GM11168 (cell line): ENCODE measurements around the gene IL22RA1.

Experiments
- in situ Hi-C: fragments of 300-500 bp; cut with MboI; formaldehyde crosslinking; loops from one replicate; pipeline ENCODE4 v1.12.0; 2022; ENCODE audit warnings: low sequenced_read_pairs; ENCODE audit not compliant: unreplicated experiment

Gene IL22RA1, protein sequence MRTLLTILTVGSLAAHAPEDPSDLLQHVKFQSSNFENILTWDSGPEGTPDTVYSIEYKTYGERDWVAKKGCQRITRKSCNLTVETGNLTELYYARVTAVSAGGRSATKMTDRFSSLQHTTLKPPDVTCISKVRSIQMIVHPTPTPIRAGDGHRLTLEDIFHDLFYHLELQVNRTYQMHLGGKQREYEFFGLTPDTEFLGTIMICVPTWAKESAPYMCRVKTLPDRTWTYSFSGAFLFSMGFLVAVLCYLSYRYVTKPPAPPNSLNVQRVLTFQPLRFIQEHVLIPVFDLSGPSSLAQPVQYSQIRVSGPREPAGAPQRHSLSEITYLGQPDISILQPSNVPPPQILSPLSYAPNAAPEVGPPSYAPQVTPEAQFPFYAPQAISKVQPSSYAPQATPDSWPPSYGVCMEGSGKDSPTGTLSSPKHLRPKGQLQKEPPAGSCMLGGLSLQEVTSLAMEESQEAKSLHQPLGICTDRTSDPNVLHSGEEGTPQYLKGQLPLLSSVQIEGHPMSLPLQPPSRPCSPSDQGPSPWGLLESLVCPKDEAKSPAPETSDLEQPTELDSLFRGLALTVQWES

DNA sequence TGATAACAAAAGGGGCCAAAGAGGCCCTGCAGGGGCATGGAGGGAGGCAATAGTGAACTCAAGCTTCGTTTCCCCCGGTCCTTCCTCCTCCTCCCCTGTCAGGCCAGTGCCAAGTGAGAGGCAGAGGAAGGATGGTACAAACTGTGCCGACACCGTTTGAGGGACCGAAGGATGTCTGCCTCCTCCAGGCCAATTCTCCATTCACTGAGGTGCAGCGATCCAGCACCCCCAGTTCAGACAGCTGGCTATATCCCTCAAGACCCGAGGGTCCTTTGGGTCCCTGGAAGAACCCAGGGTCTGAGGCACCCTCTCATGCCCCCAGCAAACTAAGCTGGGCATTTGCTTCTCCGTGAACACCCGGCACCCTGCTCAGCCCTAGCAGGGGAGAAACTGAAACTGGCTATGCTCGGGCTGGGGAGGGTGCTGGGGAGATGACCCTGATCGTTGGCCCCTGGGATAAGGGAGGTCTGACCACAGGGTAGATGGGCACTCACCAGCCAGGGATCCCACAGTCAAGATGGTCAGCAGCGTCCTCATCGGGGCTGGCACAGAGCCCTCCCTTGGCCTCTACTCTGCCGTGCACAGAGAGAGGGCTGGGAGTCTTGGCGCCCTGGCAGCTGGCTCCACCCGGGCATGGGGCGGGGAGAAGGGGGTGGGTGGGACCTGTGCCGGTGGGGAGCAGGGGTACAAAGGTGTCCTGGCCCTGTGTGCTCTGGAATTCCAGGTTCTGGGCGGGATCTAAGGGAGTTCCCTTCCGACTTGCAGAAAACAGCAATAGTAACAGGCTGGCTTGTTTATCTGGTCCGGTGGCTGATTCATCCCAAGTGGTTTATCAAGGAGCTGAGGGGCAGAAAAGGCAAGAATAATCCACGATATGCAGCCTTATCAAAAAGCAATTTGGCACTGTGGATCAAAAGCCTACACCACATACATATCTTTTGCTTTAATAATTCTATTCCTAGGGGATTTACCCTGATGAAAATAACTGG is at the start of gene IL22RA1:
IL22RA1 (minus strand) TSS at position 595 of the 989 bp plus-strand sequence; CDS start at position 537, 58 bp downstream.
- in situ Hi-C loops, result no loop called here

DNA sequence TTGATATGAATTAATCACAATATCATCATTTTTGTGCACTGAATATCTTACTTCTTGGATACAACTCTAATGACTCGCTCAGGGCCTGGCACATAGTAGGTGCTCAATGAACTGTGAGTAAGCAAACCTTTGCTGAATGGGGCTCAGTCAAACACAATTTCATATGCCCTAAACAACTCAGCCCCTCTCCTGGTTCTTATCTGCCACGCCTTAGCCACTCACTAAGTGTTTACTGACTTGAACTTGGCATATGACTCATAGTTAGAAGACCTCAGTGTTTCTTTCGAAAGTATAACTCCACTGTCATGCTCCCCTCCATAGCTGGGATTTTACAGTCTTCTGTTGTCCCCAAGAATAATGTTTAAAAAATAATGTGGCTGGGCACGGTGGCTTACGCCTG is 48.9 kb upstream of the IL22RA1 start:
- in situ Hi-C loops, result no loop called here

DNA sequence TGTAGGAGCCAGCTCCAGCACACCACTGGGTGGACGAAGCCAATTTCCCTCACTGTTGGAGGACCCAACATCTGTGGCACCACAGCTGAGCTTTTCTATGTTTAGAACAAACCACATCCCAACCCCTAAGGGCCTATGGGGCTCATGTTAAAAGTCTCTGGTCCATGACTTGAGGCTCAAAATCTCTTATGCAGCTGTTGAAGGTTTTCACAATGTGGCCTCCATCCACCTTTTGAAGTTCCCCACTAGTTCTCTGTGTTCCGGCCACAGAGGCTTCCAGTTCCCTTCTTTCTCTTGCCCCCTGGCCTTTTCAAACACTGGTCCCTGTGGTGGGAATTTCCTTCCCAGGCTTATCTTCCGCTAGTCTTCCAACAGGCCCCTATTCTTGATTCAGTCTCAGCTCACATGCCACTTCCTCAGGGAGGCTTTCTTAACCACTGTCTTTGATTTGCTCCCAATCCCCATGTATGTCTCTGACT is 48.1 kb upstream of the IL22RA1 start:
- in situ Hi-C loops, result no loop called here

DNA sequence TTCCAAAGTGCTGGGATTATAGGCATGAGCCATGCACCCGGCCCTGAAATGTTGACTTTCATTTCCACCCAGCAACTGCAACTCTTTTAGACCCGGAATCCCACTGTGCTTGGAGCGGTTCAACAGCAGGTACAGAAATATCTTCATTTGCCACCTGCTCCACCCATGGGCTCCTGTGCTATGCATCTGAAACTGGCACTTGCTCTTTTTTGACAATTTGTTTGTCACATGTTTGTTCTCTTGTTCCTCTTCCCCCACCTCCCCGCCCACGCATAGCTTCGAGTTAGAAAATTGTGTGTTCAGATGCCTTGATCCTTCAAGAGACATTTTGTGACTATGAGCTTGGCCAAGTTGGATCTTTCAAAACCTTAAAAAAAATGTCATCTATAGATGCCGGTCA is 46.6 kb upstream of the IL22RA1 start:
- in situ Hi-C loops, result loop anchor here (5.0 kb wide), 1 partner anchor 37 kb away; no protein-coding TSS in a partner anchor

DNA sequence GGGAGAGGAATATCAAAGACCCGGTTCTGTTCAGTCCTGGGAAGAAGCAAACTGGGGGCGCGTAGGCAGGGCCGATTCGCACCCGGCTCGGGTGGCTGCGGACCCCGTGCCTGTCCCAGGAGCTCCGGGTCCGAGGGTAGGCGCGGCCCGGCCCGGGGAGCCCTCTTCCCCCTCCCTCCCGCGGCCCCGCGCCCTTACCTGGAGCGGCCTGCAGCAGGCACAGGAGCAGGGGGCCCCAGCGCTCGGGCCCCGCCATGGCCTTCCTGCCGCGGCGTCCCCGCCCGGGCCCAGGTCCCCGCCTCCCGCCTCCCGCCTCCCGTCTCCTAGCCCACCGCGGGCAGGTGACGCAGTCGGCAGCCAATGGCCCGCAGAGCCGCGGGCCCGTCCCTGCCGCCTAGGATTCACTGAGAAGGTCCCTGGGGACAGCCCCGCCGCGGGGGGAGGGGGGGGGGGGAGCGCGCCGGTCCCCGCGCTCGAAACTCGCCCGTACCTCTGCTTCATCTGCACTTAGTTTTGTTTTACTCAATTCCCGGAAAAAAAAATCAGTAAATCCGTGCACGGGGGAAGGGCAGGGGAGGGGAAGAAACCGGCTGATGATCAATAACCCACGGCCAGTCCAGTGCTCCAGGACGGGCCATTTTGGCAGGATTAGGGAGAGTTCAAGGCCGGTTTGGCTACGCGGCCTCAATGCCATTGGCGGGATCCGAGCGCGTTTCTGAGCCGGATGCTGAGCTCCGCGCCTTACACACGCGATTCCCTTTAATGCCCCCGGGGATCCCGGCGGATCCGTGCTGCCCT is 44.3 kb upstream of the IL22RA1 start, which contains the start of gene IFNLR1:
IFNLR1 (minus strand) TSS at position 297 of the 798 bp plus-strand sequence; CDS start at position 256, 41 bp downstream.
- in situ Hi-C loops, result loop anchor here (5.0 kb wide), 1 partner anchor 35 kb away; no protein-coding TSS in a partner anchor

DNA sequence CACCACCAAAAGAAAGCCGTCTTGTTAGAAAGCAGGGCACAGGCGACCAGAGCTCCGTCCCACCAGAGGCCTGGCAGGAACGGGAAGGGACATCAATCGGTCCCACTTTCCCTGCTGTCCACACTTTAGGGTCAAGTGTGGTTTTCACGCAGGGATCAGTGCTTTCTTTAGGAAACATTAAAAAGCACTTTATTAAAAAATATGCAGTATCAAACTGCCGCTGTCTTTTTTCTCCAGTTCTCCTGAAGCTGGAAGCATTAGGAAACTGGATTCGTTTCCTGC is 43.7 kb upstream of the IL22RA1 start:
- in situ Hi-C loops, result loop anchor here (5.0 kb wide), 1 partner anchor 34 kb away; no protein-coding TSS in a partner anchor

DNA sequence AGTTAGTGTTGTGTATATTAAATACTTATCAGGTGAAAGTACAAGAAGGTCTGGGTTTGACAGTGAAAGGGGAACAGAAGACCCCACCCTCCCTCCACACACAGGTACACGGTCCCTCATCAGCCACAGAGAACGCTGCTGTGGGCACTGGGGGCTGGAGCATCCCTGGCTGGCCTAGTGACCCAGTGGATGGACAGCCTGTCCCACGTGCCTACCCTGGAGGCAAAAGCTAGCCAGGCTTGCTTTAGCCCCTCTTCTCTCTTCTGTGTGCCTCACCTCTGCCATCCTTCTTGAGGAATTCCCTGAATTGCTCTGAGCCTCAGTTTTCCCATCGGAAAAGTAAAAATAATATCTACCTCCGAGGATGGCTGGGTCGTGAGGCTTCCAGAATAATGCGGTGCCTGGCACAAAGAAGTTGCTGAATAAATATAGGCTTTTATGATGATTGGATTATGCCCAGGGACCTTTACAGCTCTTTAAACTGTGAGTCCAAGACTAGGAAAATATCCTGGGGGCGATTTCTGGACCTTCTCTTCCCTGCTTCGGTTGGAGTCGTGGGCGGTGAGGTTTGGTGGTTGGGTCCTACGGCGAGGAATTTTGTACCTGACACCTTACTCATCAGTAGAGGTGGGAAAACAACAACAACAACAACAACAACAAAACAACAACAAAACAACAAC is 43.2 kb upstream of the IL22RA1 start:
- in situ Hi-C loops, result loop anchor here (5.0 kb wide), 1 partner anchor 34 kb away; no protein-coding TSS in a partner anchor

DNA sequence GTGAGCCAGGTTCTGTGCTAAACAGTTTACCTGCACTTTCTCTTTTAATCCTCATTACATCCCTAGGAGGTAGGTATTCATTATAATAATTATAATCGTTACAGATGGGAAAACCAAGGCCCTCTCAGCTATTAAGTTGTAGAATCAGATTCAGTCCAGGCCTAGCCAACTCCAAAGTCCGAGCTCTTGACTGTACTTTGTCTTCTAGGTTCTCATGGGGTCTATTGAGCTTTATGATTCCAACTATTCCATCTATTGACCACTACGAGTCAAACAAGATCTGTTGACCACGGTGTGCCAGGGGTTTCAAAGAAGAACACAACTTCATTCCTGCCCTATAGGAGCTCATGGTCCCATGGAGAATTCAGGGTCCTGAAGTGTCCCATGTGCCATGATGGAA is 42.1 kb upstream of the IL22RA1 start:
- in situ Hi-C loops, result loop anchor here (5.0 kb wide), 1 partner anchor 33 kb away; no protein-coding TSS in a partner anchor

DNA sequence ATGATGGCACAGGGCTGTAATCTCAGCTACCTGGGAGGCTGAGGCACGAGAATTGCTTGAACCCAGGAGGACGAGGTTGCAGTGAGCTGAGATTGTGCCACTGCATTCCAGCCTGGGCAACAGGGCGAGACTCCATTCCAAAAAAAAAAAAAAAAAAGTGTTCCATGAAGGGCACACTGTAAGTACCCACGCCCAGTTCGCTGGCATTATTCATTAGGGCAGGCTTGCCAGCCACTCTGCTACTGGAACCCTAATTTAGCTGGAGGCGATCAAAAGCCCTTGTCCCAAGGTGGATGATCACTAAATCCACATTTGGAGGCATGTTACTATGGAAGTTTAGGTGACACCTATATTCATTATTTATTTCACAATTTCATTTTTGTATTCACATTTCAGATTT is 39.1 kb upstream of the IL22RA1 start:
- in situ Hi-C loops, result no loop called here

DNA sequence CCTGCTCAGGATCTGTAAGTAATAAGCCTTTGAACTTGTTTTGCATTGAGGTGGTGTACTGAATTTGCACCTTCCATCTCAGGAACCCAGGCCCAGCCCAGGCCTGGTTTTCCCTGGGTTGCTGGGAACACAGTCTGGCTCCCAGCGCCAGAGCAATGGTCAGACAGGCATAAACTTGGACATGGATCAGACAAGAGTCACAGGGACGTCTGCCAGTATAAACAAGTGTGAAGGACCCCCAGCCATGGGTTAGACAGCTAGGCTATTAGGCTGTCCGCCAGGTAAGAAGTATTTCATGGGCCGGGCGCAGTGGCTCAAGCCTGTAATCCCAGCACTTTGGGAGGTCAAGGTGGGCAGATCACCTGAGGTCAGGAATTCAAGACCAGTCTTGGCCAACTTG is 38.7 kb upstream of the IL22RA1 start:
- in situ Hi-C loops, result no loop called here

DNA sequence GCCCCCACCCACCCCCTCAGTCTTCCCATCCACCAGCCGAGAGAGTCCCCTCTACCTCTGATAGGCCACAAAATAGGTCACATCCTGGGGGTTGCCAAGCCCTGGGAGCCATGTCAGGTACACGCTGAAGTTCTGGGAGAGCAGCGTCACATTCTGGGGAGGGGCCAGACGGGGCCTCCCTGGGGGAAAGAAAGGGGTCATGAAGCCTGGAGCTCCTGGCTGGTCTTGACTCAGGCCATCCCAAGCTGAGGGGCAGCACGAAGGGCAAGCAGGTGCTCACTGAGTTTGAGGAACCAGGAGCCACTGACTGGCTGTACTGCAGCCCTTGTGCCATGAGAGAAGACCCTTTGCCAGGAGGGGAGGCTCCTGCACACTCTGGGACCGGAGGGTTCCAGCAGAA is 37.7 kb upstream of the IL22RA1 start:
- in situ Hi-C loops, result no loop called here

DNA sequence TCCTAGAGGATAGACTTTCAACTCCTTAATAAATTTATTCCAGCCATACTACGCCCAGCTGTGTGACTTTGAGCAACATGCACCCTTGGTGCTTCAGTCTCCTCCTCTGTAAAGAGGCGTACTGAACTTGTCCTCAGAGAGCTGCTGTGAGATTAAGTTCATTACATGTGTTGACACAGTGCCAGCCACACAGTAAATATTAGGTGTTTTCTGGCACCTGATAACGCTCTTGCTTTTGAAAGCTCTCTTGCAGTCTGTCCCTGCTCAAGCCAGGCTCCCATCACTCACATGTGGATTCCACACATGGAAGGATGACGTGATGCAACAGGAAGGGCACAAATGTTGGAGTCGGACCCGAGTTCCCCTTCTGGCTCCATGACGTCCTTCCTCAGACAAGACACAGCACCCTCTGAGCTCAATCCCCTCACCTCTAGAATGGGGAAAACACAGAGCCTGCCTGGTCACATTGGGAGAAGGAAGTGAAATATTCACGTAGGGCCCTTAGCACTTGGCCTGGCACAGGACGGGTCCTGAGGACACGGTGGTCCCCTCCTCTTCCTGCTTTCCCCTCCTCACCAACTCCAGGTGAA is 36.4 kb upstream of the IL22RA1 start:
- in situ Hi-C loops, result no loop called here

DNA sequence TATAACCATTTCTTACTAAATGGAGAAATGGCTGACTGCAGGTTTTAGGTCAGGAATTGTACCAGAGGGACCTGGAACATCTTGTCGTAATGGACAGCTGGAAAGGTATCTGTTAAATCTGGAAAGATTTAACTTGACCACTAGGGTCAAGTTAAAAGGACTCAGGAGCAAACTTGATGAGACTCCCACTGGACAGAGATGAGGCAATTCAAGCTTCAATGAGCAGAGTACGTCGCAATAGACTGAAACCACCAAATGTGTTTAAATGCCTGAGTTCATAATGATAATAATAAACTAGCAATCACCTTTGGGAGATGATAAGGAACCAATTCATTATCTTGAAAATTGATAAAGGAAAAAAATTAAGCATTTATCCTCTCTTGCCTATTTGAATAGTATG is 35.5 kb upstream of the IL22RA1 start:
- in situ Hi-C loops, result no loop called here

DNA sequence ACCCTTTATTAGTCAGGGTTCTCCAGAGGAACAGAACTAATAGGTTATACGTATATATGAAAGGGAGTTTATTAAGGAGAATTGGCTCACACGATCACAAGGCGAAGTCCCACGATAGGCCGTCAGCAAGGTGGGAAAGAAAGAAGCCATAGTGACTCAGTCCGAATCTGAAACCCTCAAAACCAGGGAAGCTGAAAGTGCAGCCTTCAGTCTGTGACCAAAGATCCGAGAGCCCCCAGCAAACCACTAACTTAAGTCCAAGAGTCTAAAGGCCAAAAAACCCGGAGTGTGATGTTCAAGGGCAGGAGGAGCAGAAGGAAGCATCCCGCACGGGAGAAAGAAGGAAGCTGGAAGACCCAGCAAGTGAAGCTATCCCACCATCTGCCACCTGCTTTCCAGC is 34.2 kb upstream of the IL22RA1 start:
- in situ Hi-C loops, result no loop called here

DNA sequence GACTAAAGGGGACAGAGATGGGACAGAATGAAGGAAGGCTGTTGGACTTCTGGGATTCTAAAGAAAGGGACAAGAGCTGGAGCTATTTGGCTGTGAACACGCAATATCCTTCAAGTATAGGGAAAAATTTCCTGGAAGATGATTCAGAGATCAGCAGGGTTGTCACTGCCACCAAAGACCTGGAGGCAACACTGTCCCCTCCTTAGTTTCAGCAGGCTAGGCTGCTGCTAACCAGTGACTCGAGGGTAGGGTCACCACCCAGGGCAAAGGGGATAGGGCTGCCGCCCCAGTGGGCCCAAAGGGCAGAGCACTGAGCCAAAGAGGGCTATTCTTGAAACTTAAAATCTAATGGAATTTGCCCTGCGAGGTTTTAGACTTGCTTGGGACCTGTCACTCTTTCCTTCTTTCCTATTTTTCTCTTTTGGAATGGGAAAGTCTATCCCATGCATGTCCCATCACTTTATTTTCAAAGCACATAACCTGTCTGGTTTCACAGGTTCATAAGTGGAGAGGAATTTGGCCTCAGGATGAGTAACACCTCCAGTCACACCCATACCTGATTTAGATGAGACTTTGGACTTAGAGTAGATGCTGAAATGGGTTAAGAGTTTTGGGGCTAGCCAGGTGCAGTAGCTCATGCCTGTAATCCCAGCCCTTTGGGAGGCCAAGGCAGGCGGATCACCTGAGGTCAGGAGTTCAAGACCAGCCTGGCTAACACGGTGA is 32.3 kb upstream of the IL22RA1 start:
- in situ Hi-C loops, result no loop called here

DNA sequence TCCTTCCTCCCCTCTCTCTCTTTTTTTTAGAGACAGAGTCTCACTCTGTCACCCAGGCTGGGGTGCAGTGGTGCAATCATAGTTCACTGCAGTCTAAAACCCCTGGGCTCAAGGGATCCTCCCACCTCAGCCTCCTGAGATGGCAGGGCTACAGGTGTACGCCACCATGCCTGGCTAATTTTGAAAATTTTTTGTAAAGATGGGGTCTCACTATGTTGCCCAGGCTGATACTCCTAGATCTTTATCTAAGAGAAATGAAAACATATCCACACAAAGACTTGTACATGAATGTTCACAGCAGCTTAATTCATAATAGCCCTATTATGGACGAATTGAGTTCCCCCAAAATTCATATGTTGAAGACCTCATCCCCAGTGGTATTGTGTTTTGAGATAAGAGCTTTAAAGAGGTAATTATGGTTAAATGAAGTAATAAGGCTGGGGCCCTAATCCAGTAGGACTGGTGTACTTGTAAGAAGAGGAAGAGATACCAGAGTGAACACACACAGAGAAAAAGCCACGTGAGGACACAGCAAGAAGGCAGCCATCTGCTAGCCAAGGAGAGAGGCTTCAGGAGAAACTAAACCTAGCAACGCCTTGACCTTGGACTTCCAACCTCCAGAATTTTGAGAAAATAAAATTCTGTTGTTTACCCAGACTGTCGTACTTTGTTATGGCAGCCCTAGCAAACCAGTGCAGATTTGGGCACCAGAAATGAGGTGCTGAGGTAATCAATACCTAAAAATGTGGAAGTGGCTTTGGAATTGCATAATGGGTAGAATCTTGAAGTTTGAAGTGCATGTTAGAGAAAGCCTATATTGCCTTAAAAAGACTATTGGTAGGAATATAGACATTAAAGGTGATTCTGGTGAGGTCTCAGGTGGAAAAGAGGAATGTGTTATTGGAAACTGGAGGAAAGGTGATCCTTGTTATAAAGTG is 31.0 kb upstream of the IL22RA1 start:
- in situ Hi-C loops, result no loop called here

DNA sequence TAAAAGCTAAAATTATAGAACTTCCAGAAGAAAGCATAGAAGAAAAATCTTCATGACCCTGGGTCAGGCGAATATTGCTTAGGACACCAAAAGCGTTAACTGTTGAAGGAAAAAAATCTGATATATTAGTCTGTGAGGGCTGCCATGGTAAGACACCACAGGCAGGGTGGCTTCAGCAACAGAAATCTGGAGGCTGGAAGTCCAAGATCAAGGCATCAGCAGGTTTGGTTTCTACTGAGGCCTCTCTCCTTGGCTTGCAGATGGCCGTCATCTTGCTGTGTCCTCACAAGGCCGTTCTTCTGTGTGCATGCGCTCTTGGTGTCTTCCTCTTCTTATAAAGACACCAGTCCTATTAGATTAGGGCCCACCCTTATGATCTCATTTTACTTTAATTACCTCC is 29.7 kb upstream of the IL22RA1 start:
- in situ Hi-C loops, result no loop called here
